ENCODE data around the gene SLC36A2. TPM values are rescaled to one million over a fixed set of nuclear protein-coding genes. Genes with fewer than 3 reads are reported as not detected.

The SLC36A2 gene
- total RNA-seq, 1 experiment from 2014 or later: not detected

DNA sequence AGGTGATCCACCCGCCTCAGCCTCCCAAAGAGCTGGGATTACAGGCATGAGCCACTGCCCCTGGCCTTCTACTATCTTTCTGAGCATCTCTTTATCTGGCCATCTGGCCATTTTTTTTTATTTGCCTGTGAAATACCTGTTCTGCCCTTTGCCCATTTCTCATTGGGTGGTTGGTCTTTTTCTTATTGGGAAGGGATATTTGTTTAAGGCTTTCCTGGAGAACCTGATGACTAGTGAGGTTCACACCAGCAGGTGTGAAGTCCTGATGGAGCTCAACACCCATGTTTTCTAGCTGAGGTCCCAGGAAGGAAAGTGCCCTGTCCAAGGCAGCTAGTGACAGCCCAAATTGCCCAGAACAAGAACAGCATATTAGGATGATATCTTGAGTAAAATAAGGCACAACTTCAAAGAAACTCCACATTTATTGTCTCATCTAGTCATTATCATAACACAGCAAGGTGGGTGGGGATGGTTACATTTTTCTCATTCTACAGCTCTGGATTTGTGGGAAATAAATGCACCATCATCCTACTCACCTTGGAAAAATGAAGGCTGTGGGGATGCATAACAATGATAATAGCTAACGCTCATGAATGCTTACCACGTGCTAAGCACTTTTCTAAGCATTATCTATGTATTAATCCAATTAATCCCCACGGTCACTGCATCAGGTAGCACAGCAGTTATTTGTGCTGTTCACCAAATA lies 64.1 kb downstream of the SLC36A2 start:
- DNase-seq (ENCODE audit: low read depth): no peak

DNA sequence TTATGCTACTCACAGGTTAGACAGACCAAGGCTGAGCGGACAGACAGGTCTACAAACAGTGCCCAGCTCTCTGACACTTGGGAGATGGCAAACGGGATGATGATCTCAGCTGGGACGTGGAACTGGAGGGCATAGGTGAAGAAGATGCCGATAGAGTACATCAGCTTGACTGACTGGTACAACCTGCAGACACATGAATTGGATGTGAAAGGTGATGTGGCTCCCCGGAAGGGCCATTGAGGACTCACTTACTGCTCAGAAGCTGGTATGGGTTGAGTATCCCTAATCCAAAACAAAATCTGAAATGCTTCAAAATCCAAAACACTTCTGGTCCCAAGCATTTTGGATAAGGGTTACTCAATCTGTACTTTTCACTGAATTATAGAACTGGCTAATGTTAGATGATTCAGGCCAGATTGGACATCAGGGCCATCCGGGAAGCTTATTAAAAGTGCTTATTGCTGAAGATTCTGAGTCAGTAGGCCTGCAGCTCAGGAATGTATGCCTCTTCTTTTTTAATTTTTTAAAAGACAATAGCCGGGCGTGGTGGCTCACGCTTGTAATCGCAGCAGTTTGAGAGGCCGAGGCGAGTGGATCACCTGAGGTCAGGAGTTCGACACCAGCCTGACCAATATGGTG lies 66.2 kb downstream of the SLC36A2 start:
- no peak for DNase-seq (ENCODE audit: low read depth)

DNA sequence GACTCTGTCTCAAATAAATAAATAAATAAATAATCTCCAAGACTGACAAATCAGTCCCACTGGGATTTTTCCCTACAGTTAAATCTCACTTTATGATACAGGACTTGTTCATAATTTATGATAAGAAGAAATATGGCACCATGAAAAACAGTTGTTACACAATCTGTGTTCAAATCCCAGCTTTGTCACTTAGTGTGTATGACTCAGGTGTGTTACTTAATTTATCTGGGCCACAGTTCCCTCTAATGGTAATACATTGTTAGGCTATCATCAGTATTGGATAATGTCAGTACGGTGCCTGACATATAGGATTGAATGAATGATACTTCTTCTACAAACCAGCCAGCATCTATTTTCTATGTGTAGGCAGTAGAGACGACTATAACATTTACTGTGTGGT lies 66.9 kb downstream of the SLC36A2 start:
- DNase-seq (ENCODE audit: low read depth): no peak

DNA sequence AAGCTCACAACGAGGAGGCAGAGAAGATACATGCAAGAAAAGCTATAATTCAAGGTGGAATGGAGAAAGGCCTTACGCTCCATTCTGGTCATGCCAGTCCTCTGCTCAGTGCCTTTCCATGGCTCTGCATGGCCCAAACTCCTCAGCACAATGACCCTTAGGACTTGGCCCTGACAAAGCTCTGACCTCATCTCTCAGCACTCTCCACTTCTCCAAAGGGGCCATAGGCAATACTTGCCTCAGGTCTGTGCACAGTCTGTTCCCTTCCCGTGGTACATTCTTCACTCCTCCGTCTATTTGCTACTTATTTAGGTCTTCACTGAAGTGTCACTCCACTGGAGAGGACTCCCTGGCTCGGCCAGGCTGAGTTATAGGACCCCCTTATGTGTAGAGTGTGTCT lies 68.5 kb downstream of the SLC36A2 start:
- no peak for DNase-seq (ENCODE audit: low read depth)

DNA sequence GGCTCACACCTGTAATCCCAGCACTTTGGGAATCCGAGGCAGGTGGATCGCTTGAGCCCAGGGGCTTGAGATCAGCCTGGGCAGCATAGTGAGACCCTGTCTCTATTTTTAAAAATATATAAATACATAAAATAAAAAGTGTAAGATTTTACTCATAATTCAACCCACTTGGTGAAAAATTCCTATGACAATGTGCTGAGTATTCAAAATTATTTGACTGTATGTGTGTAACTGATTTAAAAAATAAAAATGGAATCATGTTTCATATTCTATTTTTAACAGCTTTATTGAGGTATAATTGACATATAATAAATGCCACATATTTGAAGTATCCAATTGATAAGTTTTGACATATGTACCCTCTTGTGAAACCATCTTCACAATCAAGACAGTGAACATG lies 71.6 kb downstream of the SLC36A2 start:
- DNase-seq (ENCODE audit: low read depth): no peak

DNA sequence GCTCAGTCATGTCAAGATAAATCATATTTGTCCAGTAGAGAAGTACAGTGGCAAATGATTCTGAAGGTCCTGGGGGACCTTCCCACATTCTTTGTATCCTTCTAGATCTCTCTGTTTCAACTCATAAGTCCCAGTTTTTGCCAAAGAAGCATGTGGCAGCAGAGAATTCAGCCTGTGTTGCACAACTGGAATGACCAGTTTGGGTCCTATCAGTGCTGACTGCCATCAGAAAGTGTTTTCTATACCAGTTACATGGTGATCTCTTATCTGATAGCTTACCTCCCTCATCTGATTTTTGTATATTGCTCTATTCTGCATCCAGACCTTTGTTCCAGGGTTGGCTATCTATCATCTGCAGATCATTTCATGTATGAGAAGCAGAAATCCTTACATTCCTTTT lies 72.7 kb downstream of the SLC36A2 start:
- DNase-seq (ENCODE audit: low read depth): no peak

DNA sequence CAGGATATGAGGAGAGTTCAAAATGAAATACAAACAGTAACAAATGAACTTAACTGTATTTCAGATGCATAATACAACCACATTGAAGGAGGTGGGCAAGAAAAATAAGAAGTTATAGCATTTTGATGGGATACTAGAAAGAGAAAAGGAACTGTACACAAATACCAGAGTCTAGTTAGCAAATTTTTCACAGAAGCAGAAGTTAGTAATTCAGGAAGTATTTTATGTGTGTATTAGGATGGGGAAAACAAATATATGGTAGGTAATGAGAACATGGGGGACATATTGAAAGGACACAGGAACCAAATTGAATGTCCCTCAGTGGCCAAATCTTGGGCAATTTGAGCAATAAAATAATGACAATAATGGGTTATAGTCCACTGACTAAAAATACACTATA lies 76.0 kb downstream of the SLC36A2 start:
- DNase-seq (ENCODE audit: low read depth): no peak

DNA sequence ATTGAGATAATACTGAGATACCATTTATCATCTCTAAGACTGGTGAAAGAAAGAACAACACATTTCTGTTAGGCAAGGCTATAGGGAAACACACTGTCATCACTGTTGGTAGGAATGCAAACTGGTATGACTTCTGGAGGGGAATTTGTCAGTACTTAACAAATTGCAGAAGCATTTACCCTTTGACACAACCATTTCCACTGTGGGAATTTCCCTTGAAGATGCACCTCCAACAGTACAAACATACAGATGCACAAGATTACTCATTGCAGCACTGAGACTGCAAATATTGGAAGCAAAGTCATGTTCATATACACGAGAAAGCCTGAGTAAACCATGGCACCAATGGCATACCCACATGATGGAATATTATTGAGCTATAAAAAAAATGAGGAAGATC lies 76.8 kb downstream of the SLC36A2 start:
- peak; percentile 11 for DNase-seq (ENCODE audit: low read depth)

DNA sequence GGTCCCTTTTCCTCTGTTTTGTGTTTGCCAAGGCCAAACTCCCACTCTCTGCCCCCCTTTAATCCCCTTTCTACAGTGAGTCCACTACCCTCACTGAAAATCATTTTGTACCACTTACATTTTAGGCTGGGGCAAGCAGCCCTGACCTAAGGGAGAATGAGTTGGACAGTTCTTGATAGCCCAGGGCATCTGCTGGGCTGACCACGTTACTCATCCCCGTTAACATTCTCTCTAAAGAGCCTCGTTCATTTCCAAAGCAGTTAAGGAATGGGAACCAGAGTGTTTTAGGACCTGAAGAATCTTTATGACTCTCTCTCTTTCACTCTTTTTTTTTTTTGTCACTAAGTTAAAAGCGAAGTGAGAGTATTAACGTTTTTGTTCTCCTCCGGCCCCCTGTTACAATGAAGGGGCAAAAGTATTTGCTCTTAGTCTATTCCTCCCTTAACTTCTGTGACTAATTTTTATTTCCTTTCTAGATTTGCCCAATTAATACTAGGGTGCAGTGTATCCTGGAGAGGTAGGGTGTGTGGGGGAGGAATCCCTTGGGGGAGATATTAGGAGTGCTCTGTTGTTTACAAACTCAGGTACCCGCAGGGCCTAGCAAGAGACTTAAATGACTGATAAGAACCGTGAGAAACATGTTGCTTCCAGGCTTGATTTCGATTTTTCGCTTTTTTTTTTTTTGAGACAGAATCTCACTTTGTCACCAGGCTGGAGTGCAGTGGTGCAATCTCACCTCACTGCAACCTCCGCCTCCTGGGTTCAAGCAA lies 79.7 kb downstream of the SLC36A2 start:
- peak; percentile 2 for DNase-seq (ENCODE audit: low read depth)

Other genes starting within 250 kb of the SLC36A2 start
- 273 and 335 TPM in 2 replicates for gene ANXA6, start 189.8 kb downstream of the SLC36A2 start, total RNA-seq (2014; rRNA removed; shearing (Covaris generic))
- gene CCDC69, start 123.5 kb downstream of the SLC36A2 start, total RNA-seq (2014; rRNA removed; shearing (Covaris generic)): 0.78 and 1.3 TPM in 2 replicates
- 13.3 and 15.5 TPM in 2 replicates for gene GM2A, start 94.4 kb downstream of the SLC36A2 start, total RNA-seq (2014; rRNA removed; shearing (Covaris generic))
- gene SLC36A3, start 43.8 kb downstream of the SLC36A2 start, total RNA-seq (2014; rRNA removed; shearing (Covaris generic)): not detected in 2 replicates
- 2.4 and 2.5 TPM in 2 replicates for gene SLC36A1, start 100.0 kb upstream of the SLC36A2 start, total RNA-seq (2014; rRNA removed; shearing (Covaris generic))
- gene FAT2, start 243.8 kb upstream of the SLC36A2 start, total RNA-seq (2014; rRNA removed; shearing (Covaris generic)): not detected in 2 replicates